HEK293T (cell line): ENCODE results near the gene TRIP11.

Experiments
- BHLHE40 ChIP-seq: fragments of 450-650 bp; IDR thresholded peaks from 2 replicates; pipeline ENCODE4 v1.6.1; 2016; ENCODE audit warnings: mild to moderate bottlenecking, moderate library complexity, borderline replicate concordance
- FOXA1 ChIP-seq: fragments of 450-650 bp; IDR thresholded peaks from 2 replicates; pipeline ENCODE4 v1.6.1; 2016; ENCODE audit warnings: mild to moderate bottlenecking
- FOXK2 ChIP-seq: fragments of 450-650 bp; IDR thresholded peaks from 2 replicates; pipeline ENCODE4 v1.6.1; 2016; ENCODE audit warnings: mild to moderate bottlenecking
- FOXM1 ChIP-seq: fragments of 450-650 bp; IDR thresholded peaks from 2 replicates; pipeline ENCODE4 v1.6.1; 2017; ENCODE audit warnings: mild to moderate bottlenecking, borderline replicate concordance
- SP1 ChIP-seq: fragments of 450-650 bp; IDR thresholded peaks from 2 replicates; pipeline ENCODE4 v1.6.1; 2017
- SUZ12 ChIP-seq: fragments of 450-650 bp; IDR thresholded peaks from 2 replicates; pipeline ENCODE4 v1.6.1; 2016; ENCODE audit warnings: mild to moderate bottlenecking

GRCh38 chr14:92039063-92039718, 668 bp downstream of the TRIP11 start:
- TF ChIP-seq FOXM1 (no peak), BHLHE40 (no peak), SP1 (no peak), FOXK2 (no peak), FOXA1 (no peak), SUZ12 (no peak)
